GM12872 (cell line): ENCODE data around the gene TUG1.

Experiments
- TF ChIP-seq, protein P1 (sequence below): IDR thresholded peaks from 3 replicates; pipeline ENCODE4 v1.5.1; 2011; ENCODE audit warnings: low read depth, mild to moderate bottlenecking, low read length, moderate library complexity; ENCODE audit not compliant: insufficient read depth

The TUG1 gene

DNA sequence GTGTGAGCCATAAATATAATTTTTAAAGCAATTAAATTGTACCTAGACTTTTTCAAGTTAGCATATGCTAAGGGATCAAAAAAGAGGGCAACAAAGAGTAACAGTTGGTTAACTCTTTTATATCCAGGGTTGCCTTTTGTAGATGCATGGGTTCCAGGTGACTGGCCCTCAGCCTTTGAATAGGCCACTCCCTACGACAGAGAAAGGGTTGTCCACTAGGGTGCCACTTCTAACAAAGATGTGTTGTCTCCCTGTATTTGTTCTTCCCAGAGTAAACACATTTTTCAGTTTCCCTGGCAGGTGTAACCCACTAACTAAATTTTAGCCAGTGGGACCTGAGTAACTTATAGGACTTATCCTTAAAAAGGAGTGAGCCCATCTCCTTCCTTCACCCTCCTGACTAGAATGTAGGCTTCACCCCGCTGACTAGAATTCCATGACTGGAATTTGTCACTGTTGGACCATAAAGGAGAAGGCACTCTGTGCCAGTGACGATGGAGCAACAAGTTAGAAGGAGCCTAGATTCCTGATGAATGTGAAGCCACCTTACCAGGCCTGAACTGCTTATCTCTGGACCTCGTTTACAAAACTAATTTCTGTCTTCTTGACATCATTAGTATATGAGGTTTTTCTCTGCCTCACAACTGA, 16.6 kb downstream of the TUG1 start:
- TF ChIP-seq, protein P1, sequence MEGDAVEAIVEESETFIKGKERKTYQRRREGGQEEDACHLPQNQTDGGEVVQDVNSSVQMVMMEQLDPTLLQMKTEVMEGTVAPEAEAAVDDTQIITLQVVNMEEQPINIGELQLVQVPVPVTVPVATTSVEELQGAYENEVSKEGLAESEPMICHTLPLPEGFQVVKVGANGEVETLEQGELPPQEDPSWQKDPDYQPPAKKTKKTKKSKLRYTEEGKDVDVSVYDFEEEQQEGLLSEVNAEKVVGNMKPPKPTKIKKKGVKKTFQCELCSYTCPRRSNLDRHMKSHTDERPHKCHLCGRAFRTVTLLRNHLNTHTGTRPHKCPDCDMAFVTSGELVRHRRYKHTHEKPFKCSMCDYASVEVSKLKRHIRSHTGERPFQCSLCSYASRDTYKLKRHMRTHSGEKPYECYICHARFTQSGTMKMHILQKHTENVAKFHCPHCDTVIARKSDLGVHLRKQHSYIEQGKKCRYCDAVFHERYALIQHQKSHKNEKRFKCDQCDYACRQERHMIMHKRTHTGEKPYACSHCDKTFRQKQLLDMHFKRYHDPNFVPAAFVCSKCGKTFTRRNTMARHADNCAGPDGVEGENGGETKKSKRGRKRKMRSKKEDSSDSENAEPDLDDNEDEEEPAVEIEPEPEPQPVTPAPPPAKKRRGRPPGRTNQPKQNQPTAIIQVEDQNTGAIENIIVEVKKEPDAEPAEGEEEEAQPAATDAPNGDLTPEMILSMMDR = no peak

DNA sequence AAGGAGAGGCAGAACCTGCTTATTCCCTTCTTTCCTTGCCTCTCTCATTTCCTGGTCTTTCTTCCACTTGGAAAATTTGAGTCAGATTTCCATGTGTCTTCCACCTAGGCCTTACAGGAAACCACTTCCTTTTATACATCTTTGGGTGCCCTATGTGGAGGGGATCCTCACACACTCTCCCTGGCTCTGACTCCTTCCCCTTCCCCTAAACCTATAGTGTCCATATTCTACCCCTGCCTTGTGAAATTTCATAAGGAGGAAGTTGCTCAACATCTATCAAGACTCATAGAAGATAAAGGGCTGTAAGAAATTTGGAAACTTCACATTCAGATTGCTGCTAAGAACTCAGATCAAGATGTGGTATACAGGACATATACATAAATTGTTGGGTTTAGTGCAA, 20.4 kb downstream of the TUG1 start:
- TF ChIP-seq, protein P1 = no peak

DNA sequence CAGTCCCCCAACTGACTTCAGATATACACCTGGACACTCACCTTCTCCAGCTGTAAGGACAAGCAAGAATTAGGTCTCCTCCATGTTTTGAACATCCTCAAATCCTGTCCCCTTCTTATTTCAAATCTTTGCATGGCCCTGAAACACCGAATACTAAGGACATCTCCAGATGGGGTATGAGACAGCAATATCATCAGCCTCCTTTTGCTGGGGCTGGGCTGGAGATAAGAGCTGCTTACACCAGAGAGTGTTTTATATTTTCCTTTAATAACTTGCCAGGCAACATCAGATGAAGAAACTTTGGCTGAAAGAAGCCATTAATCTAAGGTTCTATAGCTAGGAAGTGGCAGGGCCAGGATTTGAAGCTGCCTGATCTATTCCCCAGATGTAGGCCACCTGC, 21.6 kb downstream of the TUG1 start:
- TF ChIP-seq, protein P1 = no peak

DNA sequence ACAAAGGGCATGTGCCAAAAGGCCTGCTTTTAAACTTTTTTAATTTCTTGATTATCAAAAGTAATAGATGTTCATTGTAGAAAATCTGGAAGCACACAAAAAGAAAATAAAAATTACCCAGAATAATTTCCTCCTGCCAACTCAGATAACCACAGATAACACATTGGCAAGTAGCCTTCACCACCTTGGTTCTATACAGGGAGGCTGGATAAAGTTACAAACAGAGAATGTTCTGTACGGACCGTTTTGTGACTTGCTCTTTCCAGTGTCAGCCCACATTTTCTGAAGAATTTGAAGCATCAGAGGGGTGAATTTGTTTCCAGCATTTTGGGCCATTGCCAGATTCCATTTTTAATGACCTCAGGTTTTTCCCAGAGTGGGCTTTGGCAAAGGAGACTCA, 23.5 kb downstream of the TUG1 start:
- TF ChIP-seq, protein P1 = no peak

DNA sequence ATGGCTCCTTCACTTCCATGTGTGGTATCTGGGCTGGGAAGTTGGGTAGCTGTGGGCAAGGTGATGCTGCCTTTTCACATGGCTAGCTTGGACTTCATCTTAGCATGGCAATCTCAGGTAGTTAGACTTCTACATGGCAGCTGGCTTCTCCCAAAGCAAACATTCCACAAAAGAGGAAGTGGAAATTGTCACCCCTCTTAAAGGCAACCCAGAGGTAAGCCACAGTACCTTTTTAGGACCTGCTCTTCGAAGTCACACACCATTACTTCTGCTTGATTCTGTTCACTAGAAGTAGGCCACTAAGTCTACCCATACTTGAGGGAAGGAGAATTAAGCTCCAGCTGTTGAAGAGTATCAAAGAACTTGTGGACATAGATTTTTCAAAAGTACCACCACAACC, 25.9 kb downstream of the TUG1 start:
- TF ChIP-seq, protein P1 = no peak

DNA sequence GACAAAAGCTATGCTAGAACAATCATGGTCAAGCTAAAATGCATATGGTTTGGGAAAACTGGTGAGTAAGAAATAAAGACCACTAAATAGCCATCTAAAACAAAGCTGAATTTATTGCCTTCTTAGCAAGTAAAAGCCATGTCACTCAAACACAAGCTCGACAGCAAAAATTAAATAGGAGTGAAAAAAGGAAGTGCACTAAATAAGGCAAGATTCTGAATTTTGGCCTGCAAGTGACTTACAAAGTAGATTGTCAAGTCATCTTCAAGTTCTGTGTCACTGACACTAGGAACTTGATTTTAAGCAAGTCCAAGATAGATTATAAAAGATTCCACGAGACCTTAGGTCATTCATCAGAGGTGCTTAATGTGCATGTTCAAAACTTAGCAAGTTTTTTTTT, 27.4 kb downstream of the TUG1 start:
- TF ChIP-seq, protein P1 = no peak

DNA sequence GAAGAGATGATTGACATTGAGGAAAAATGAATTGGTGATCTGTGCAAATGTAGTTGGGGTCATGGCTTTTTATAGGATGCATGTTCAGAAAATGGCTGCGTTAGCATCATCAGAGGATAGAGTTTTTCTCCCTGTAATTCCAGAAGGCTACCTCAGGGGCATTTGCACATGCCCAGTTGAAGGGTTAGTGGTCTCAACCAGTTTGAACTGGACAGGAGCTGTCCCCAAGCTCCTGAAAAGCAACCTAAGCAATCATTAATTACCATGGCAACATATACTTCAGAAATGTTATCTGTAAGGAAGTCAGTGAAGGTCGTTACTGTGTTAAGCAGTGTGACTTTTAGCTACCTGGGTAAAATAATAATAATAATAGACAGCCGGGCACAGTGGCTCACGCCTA, 29.3 kb downstream of the TUG1 start:
- TF ChIP-seq, protein P1 = no peak
